Muscle layer of colon (tissue), 2 donors: ENCODE data around the gene GABRR1.

Experiments used
- H3K27ac ChIP-seq: one replicate; pipeline ENCODE4 v1.7.0; 2013; ENCODE audit warnings: low read depth, mild to moderate bottlenecking, low read length, moderate library complexity
- H3K27me3 ChIP-seq, 2 donors: one replicate each; pipeline ENCODE4 v1.7.0; 2013; ENCODE audit warnings: low read length in 2 of 2, mild to moderate bottlenecking in 2 of 2; ENCODE audit not compliant: insufficient read depth in 2 of 2, control insufficient read depth in 1 of 2
- H3K36me3 ChIP-seq: one replicate; pipeline ENCODE4 v1.7.0; 2013; ENCODE audit warnings: mild to moderate bottlenecking, low read length; ENCODE audit not compliant: insufficient read depth
- H3K4me1 ChIP-seq: one replicate; pipeline ENCODE4 v1.7.0; 2013; ENCODE audit warnings: mild to moderate bottlenecking, low read length; ENCODE audit not compliant: insufficient read depth
- H3K4me3 ChIP-seq, 2 donors: one replicate each; pipeline ENCODE4 v1.7.0; 2013; ENCODE audit warnings: low read length in 2 of 2, low read depth in 1 of 2, mild to moderate bottlenecking in 1 of 2, moderate library complexity in 1 of 2
- H3K9ac ChIP-seq: one replicate; pipeline ENCODE4 v1.7.0; 2013; ENCODE audit warnings: low read length
- H3K9me3 ChIP-seq: one replicate; pipeline ENCODE4 v1.7.0; 2013; ENCODE audit warnings: mild to moderate bottlenecking, low read length
- donor health status: abdominal sarcoma.
- donor health status: Adenocarcinoma of cecum.

The GABRR1 gene

DNA sequence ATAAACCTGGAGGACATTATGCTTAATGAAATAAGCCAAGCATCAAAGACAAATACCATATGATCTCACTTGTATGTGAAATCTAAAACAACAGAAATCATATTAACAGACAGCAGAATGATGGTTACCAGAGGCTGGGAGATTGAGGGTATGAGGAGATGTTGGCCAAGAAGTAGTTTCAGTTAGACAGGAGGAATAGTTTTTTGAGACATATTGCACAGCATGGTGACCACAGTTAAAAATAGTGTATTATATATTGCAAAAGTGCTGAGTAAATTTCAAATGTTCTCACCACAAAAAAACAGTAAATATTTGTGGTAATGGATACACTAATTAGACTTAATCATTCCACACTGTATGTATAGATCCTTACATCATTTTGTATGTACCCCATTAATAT is 1.8 kb downstream of the GABRR1 start:
- Histone ChIP-seq H3K9ac (no peak overlapping the region), H3K4me1 (no peaks in the 10 kb centered on the region), H3K36me3 (no peaks in the 10 kb centered on the region), H3K9me3 (no peaks in the 10 kb centered on the region), H3K27me3 (no peaks in the 10 kb centered on the region), H3K27ac (no peak overlapping the region), H3K4me3 (no peak overlapping the region)

- Histone ChIP-seq H3K36me3 (no peaks in the 10 kb centered on the region), H3K9ac (no peak overlapping the region), H3K4me1 (no peaks in the 10 kb centered on the region), H3K27ac (no peak overlapping the region), H3K9me3 (no peaks in the 10 kb centered on the region), H3K27me3 (no peaks in the 10 kb centered on the region), H3K4me3 (no peak overlapping the region)
These were observed 3.0 kb downstream of the GABRR1 start for GRCh38 chr6:89214197-89214596.

- Histone ChIP-seq H3K9ac (no peak overlapping the region), H3K27me3 (no peaks in the 10 kb centered on the region), H3K36me3 (no peaks in the 10 kb centered on the region), H3K4me3 (no peak overlapping the region), H3K27ac (no peak overlapping the region), H3K4me1 (no peaks in the 10 kb centered on the region), H3K9me3 (no peaks in the 10 kb centered on the region)
These were observed 4.7 kb downstream of the GABRR1 start for GRCh38 chr6:89212472-89212871.

DNA sequence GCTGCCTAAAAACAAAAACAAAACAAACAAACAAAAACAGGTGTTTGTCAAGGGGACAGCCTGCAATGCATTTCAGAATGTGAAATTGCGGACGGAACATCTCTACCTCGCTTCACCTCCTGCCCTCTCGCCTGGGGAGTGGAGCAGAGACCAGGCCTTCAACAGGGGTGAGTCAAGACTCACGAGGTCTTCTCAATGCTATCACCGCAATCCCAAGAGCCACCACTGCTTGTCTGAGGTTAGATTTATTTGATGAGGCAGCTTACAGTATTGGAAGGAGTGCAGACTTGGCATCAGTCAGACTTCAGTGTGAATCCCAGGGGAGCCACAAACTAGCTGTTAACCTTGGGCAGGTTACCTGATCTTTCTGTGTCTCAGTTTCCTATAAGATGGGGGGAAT is 7.7 kb downstream of the GABRR1 start:
- Histone ChIP-seq H3K27ac (no peak overlapping the region), H3K4me1 (no peaks in the 10 kb centered on the region), H3K9ac (no peak overlapping the region), H3K27me3 (no peaks in the 10 kb centered on the region), H3K9me3 (no peaks in the 10 kb centered on the region), H3K36me3 (no peaks in the 10 kb centered on the region), H3K4me3 (no peak overlapping the region)

DNA sequence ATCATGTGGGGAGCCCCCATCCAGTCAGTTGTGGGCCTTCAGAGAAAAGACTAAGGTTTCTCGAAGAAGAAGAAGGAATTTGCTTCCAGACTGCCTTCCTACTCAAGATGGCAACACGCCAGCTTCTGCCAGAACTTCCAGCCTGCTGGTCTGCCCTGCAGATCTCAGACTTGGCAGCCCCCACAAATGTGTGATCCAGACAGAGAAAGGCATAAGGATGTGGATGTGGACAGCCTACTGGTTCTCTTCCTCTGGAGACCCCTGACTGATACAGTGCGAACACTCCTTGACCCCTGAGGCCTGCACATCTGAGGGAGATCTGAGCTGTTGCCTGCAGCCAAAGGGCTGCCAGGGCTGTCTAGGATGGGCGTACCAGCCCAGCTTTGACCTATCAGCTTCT is 8.6 kb downstream of the GABRR1 start:
- H3K4me3 ChIP-seq, result no peak overlapping the region
- H3K4me1 ChIP-seq, result no peaks in the 10 kb centered on the region
- H3K36me3 ChIP-seq, result no peaks in the 10 kb centered on the region
- no peak overlapping the region for H3K9ac ChIP-seq
- H3K27ac ChIP-seq, result no peak overlapping the region
- no peaks in the 10 kb centered on the region for H3K9me3 ChIP-seq
- no peaks in the 10 kb centered on the region for H3K27me3 ChIP-seq

- no peaks in the 10 kb centered on the region for H3K9me3 ChIP-seq
- no peak overlapping the region for H3K27ac ChIP-seq
- no peaks in the 10 kb centered on the region for H3K4me1 ChIP-seq
- H3K27me3 ChIP-seq, result no peaks in the 10 kb centered on the region
- H3K4me3 ChIP-seq, result no peak overlapping the region
- H3K9ac ChIP-seq, result no peak overlapping the region
- no peaks in the 10 kb centered on the region for H3K36me3 ChIP-seq
These were observed 11.3 kb downstream of the GABRR1 start for GRCh38 chr6:89205819-89206218.

GRCh38 chr6:89204096-89204495 is 13.1 kb downstream of the GABRR1 start:
- Histone ChIP-seq H3K4me3 (no peak overlapping the region), H3K36me3 (no peaks in the 10 kb centered on the region), H3K9ac (no peak overlapping the region), H3K4me1 (no peaks in the 10 kb centered on the region), H3K9me3 (no peaks in the 10 kb centered on the region), H3K27ac (no peak overlapping the region), H3K27me3 (no peaks in the 10 kb centered on the region)

DNA sequence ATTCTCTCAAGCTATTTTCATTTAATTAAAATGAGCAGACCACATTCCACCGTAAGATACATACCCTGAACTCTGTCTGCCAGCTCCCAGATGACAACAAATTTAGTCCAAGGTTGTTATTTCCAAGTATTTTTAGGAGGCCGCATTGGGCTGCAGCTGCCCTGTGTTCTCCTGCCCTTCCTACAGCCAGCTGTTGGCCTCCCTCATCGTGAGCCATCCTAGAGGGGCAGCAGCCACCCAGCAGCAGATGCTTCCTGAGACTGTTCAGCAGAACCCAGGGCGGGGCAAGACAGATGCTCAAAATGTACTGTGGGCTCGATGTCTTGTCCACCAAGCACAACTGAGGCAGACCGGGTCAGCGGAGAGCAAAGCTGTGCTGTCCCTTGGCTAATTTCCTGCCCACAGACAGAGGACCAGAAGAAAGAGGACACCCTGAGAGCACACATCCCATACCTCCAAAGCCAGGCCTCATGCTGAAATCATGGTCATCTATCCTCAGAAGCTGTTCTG is 16.4 kb downstream of the GABRR1 start:
- no peak overlapping the region for H3K4me3 ChIP-seq
- no peak overlapping the region for H3K9ac ChIP-seq
- no peaks in the 10 kb centered on the region for H3K4me1 ChIP-seq
- no peaks in the 10 kb centered on the region for H3K36me3 ChIP-seq
- no peaks in the 10 kb centered on the region for H3K27me3 ChIP-seq
- no peak overlapping the region for H3K27ac ChIP-seq
- H3K9me3 ChIP-seq, result no peaks in the 10 kb centered on the region

- no peaks in the 10 kb centered on the region for H3K27me3 ChIP-seq
- H3K27ac ChIP-seq, result no peak overlapping the region
- no peaks in the 10 kb centered on the region for H3K9me3 ChIP-seq
- H3K4me1 ChIP-seq, result no peaks in the 10 kb centered on the region
- H3K9ac ChIP-seq, result no peak overlapping the region
- no peaks in the 10 kb centered on the region for H3K36me3 ChIP-seq
- H3K4me3 ChIP-seq, result no peak overlapping the region
These were observed 17.6 kb downstream of the GABRR1 start for GRCh38 chr6:89199579-89199978.

DNA sequence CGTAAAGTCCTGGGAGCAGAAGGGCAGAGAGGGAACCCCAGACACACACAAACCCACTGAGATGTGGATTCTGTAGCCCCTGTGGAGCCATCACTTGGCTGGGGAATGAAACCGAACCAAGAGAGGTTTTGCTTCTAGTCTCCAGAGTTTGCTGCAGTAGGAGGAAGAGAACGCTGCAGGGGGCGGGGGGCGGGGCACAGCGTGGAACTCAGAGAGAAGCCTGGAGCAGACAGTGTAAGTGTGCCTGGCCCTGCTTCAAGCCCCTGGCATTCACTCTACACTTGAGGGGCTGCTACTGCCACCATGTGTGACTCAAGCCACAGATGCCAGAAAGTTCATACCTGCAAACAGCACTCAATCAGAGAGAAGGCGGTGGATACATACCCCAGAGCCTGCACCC is 18.9 kb downstream of the GABRR1 start:
- Histone ChIP-seq H3K27ac (no peak overlapping the region), H3K4me1 (no peaks in the 10 kb centered on the region), H3K27me3 (no peaks in the 10 kb centered on the region), H3K9me3 (no peaks in the 10 kb centered on the region), H3K9ac (no peak overlapping the region), H3K36me3 (no peaks in the 10 kb centered on the region), H3K4me3 (no peak overlapping the region)

DNA sequence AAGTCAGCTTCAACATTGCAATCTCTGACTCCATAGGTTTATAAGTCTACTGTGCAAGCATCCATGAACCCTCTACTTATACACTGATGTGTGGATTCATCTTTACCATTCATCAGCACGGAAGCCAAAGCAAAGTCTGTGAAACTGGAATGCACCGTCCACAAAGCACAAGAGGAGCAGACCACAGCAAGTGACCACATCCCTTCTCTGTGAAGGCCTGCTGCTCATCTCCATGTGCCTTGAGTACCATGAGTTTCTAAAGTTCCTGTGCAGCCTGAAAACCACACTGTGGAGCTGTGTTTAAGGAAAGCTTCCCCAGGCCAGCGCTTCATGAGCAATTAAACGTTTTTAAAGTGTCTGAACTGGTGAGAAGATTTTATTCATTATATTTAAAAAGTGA is 20.0 kb downstream of the GABRR1 start:
- no peak overlapping the region for H3K27ac ChIP-seq
- H3K36me3 ChIP-seq, result no peaks in the 10 kb centered on the region

GRCh38 chr6:89194559-89194958 is 22.6 kb downstream of the GABRR1 start:
- Histone ChIP-seq H3K9ac (no peak overlapping the region), H3K4me3 (no peak overlapping the region), H3K27ac (no peak overlapping the region), H3K4me1 (no peaks in the 10 kb centered on the region), H3K36me3 (no peaks in the 10 kb centered on the region), H3K9me3 (no peaks in the 10 kb centered on the region), H3K27me3 (no peaks in the 10 kb centered on the region)

More for the DNA sequence above, 20.0 kb downstream of the GABRR1 start:
- H3K9ac ChIP-seq, result no peak overlapping the region
- H3K9me3 ChIP-seq, result no peaks in the 10 kb centered on the region
- no peaks in the 10 kb centered on the region for H3K27me3 ChIP-seq
- no peak overlapping the region for H3K4me3 ChIP-seq
- H3K4me1 ChIP-seq, result no peaks in the 10 kb centered on the region
